DMS 273 (cell line): ENCODE measurements around the gene RALGPS1.
A peak's percentile ranks its signal among the peaks of the same experiment; 100 is the strongest.

Source experiments
- DNase-seq: peaks from one replicate; lab custom pipeline; 2025; ENCODE audit not compliant: unreplicated experiment; lab: John Stamatoyannopoulos, UW

RALGPS1 gene

GRCh38 chr9:127132375-127132774 is 217.8 kb downstream of the RALGPS1 start:
- DNase-seq: peak; percentile 32

- DNase-seq: peak; percentile 76
Measured at GRCh38 chr9:127132921-127133647, 218.5 kb downstream of the RALGPS1 start.

- peak; percentile 67 for DNase-seq
Measured at GRCh38 chr9:127133739-127134167, 219.2 kb downstream of the RALGPS1 start.

- DNase-seq: no peak
Measured at GRCh38 chr9:127135056-127135745, 220.6 kb downstream of the RALGPS1 start.

GRCh38 chr9:127136081-127136879 is 221.7 kb downstream of the RALGPS1 start:
- DNase-seq: no peak

GRCh38 chr9:127136880-127137639 is 222.5 kb downstream of the RALGPS1 start:
- DNase-seq: no peak

GRCh38 chr9:127137640-127138360 is 223.2 kb downstream of the RALGPS1 start:
- DNase-seq: no peak

GRCh38 chr9:127138444-127138843 is 223.9 kb downstream of the RALGPS1 start:
- no peak for DNase-seq

GRCh38 chr9:127139071-127139731 is 224.6 kb downstream of the RALGPS1 start:
- DNase-seq: no peak

GRCh38 chr9:127139775-127140174 is 225.2 kb downstream of the RALGPS1 start:
- no peak for DNase-seq

GRCh38 chr9:127140181-127140580 is 225.6 kb downstream of the RALGPS1 start:
- DNase-seq: no peak

- DNase-seq: peak; percentile 30
Measured at GRCh38 chr9:127140842-127141675, 226.5 kb downstream of the RALGPS1 start.

GRCh38 chr9:127142291-127142690 is 227.7 kb downstream of the RALGPS1 start:
- DNase-seq: no peak

GRCh38 chr9:127142931-127143464 is 228.4 kb downstream of the RALGPS1 start:
- DNase-seq: no peak

- no peak for DNase-seq
Measured at GRCh38 chr9:127143920-127144465, 229.4 kb downstream of the RALGPS1 start.

- peak; percentile 70 for DNase-seq
Measured at GRCh38 chr9:127144670-127145445, 230.3 kb downstream of the RALGPS1 start.

GRCh38 chr9:127146841-127147240 is 232.3 kb downstream of the RALGPS1 start:
- DNase-seq: peak; percentile 21
